Measurements from ENCODE around the gene USP22. TPM values are rescaled to one million over a fixed set of nuclear protein-coding genes. Genes with fewer than 3 reads are reported as not detected.
A peak's percentile ranks its signal among the peaks of the same experiment; 100 is the strongest.

USP22 gene
- total RNA-seq, 6 experiments from 2014 or later = 215 to 270 (median 241) TPM

DNA sequence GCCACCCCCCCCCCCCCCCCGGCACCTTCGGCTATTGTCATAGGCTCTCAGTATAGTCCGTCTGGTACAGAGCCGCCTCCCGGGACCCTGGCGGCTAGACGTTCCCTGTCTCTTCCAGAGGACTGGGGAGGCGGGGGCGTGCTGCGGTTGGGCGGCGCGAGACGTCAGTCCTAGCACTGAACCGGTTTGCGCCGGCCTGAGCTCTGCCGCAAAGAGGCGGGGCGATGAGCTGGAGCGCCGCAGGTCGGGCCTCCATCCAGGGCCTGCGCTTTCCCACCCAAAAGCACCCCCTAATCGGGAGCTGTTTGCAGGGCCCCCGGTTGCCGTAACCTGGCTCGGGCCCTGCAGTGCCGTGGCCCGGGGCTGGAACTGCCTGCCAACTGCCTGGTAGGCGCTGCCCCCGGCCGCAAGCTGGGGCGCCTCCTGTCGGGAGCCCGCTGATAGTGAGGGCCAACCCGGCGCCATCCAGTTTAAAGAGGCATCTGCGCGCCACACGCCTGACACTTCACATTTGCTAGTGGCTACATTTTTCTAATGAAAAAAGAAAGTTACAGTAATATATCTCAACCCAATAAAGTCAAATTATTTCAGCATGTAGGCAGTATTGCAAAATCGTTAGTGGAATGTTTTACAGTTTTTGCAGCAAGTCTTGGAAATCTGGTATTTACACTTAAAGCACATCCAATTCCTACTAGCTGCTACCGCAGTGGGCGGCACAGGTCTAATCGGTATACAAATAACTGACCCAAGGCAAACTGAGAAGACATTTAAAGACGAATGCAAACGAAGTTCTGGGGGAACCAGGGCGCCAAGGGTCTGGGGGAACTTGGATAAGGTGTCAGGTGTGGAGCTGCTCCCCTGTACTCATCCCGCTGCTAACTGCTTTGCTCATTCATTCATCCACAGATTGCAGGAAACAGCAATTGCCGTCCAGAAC lies 753 bp upstream of the USP22 start:
- H3K4me1 Mint-ChIP-seq (ENCODE audit: low read depth) = peaks cover 22% of the 10 kb centered on the region
- peak overlapping the region; percentile 81 for H3K27ac Mint-ChIP-seq

GRCh38 chr17:21041741-21042457 lies 912 bp downstream of the USP22 start:
- Mint-ChIP-seq H3K4me3 (peak overlapping the region; percentile 96), H3K27me3 (ENCODE audit: insufficient read depth) (0 out of 2 replicates have a peak, but pooled peaks cover 2% of the 10 kb centered on the region), H3K27ac (peak overlapping the region; percentile 87), H3K9me3 (no peaks in the 10 kb centered on the region), H3K4me1 (ENCODE audit: low read depth) (peaks cover 33% of the 10 kb centered on the region), H3K36me3 (ENCODE audit: low read depth) (peaks cover 9% of the 10 kb centered on the region)
- TF ChIP-seq, protein P1, sequence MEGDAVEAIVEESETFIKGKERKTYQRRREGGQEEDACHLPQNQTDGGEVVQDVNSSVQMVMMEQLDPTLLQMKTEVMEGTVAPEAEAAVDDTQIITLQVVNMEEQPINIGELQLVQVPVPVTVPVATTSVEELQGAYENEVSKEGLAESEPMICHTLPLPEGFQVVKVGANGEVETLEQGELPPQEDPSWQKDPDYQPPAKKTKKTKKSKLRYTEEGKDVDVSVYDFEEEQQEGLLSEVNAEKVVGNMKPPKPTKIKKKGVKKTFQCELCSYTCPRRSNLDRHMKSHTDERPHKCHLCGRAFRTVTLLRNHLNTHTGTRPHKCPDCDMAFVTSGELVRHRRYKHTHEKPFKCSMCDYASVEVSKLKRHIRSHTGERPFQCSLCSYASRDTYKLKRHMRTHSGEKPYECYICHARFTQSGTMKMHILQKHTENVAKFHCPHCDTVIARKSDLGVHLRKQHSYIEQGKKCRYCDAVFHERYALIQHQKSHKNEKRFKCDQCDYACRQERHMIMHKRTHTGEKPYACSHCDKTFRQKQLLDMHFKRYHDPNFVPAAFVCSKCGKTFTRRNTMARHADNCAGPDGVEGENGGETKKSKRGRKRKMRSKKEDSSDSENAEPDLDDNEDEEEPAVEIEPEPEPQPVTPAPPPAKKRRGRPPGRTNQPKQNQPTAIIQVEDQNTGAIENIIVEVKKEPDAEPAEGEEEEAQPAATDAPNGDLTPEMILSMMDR (IDR thresholded peaks at IDR 0.05) = no peak
- no peak for DNase-seq

More for the DNA sequence above, 753 bp upstream of the USP22 start:
- DNase-seq = peak; percentile 99
- Mint-ChIP-seq H3K36me3 (ENCODE audit: low read depth) (peaks cover 9% of the 10 kb centered on the region; the same call in 1 of the 2 replicates), H3K27me3 (ENCODE audit: insufficient read depth) (peaks cover 4% of the 10 kb centered on the region; the same call in 1 of the 2 replicates), H3K4me3 (peak overlapping the region; percentile 86), H3K9me3 (no peaks in the 10 kb centered on the region)
- TF ChIP-seq, protein P1 (IDR thresholded peaks at IDR 0.05) = peak; percentile 89

GRCh38 chr17:21039839-21040575 lies 2.8 kb downstream of the USP22 start:
- Mint-ChIP-seq H3K4me1 (ENCODE audit: low read depth) (peaks cover 52% of the 10 kb centered on the region), H3K9me3 (no peaks in the 10 kb centered on the region), H3K36me3 (ENCODE audit: low read depth) (peaks cover 14% of the 10 kb centered on the region), H3K27me3 (ENCODE audit: insufficient read depth) (peaks cover 3% of the 10 kb centered on the region), H3K27ac (peak overlapping the region; percentile 87), H3K4me3 (peak overlapping the region; percentile 96)
- DNase-seq = peak; percentile 49
- TF ChIP-seq, protein P1 (IDR thresholded peaks at IDR 0.05) = peak; percentile 70

- H3K9me3 Mint-ChIP-seq = no peaks in the 10 kb centered on the region
- peak overlapping the region; percentile 49 for H3K27ac Mint-ChIP-seq
- no peak for DNase-seq
- H3K4me1 Mint-ChIP-seq (ENCODE audit: low read depth) = peaks cover 64% of the 10 kb centered on the region
- H3K4me3 Mint-ChIP-seq = peak overlapping the region; percentile 16
- peaks cover 3% of the 10 kb centered on the region for H3K27me3 Mint-ChIP-seq (ENCODE audit: insufficient read depth)
- TF ChIP-seq, protein P1 (IDR thresholded peaks at IDR 0.05) = no peak
- H3K36me3 Mint-ChIP-seq (ENCODE audit: low read depth) = peaks cover 27% of the 10 kb centered on the region
Observed at GRCh38 chr17:21037117-21037803, 5.6 kb downstream of the USP22 start.
